ENCODE data around the gene ABLIM2. TPM values are rescaled to one million over a fixed set of nuclear protein-coding genes. Genes with fewer than 3 reads are reported as not detected.

ABLIM2 gene
- total and polyA plus RNA-seq, 2 experiments from 2014 or later: 1.5 to 4.3 TPM

DNA sequence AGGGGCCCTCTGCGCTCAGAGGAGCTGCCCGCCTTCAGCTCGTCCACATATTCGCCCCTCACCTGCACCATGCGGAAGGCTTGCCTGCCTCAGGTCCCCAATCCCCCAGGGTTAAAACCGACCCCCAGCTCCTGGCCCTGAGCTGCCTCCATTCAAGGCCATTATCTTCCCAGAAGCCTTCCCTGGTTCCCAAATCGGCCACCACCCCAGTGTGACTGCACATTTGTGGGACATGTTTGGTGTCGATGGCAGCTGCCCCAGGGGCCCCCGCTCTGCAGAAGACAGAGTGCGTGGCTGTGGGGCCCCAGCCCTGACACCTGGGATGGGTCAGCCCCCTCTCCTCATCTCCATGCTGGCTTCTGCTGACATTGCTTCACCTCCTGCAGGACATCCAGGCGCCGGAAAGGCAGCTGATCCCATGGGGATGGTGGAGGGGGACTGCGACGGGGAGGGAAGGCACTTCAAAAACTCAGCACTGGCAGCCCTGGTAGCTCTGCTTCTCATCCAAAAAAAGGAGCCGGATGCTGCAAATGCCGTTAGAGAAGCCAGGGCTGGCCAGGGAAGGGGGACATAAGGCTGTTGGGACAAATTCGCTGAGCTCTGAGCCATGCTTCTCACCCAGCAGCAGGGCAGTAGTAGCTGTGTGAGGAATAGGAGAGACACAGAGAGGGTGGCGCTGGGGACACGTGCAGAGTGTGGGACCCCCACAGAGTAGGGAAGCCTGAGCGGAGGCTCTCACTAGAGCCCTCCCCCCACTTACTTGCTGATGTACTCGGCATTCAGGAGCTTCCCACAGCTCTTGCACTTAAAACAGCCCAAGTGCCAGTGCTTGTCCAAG lies 78.5 kb downstream of the ABLIM2 start (continued):
- TF ChIP-seq, protein P1, sequence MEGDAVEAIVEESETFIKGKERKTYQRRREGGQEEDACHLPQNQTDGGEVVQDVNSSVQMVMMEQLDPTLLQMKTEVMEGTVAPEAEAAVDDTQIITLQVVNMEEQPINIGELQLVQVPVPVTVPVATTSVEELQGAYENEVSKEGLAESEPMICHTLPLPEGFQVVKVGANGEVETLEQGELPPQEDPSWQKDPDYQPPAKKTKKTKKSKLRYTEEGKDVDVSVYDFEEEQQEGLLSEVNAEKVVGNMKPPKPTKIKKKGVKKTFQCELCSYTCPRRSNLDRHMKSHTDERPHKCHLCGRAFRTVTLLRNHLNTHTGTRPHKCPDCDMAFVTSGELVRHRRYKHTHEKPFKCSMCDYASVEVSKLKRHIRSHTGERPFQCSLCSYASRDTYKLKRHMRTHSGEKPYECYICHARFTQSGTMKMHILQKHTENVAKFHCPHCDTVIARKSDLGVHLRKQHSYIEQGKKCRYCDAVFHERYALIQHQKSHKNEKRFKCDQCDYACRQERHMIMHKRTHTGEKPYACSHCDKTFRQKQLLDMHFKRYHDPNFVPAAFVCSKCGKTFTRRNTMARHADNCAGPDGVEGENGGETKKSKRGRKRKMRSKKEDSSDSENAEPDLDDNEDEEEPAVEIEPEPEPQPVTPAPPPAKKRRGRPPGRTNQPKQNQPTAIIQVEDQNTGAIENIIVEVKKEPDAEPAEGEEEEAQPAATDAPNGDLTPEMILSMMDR (conservative IDR thresholded peaks at IDR 0.05; ENCODE audit: low read depth in 2 of 2): no peak

DNA sequence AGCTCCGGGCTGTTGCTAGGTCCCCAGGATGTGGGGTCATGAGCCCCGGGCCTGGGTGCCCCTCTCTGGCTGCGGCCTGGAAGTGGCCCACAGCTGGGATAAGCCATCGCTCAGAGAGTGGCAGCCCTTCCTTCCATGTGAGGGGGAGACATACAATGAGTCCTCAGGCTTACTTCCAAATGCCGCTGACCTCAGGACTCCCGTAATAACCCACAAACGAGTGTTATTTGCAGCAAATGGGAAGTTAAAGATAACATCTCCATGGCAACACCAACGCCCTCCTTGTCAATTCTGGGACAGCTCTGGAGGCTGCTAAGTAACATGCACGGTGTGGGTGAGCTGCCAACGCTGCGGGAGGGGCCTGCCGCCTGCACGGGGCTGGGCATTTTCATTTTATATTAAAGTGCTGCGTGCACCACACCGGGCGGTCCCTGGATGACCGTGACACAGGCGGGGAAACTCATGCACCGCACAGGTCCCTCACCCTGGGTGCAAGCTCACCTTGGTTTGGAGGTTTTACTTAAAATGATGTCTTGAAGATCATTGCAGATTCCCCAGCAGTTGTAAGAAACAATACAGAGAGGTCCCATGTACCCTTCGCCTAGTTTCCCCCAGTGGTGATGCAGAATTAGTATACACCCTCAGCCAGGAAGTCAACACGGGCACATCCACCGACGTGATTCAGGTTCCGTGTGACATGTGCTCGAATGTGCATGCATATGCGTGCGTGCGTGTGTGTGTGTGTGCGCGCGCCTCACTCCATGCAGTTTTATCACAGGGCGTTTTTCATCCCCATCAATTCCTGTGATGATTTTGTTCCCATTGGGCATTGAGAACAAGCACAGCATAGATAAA lies 79.4 kb downstream of the ABLIM2 start:
- Mint-ChIP-seq H3K27ac (no peak overlapping the region), H3K36me3 (ENCODE audit: low read depth) (no peaks in the 10 kb centered on the region), H3K4me1 (peaks cover 25% of the 10 kb centered on the region), H3K27me3 (ENCODE audit: insufficient read depth, low read depth, poor library complexity) (peaks cover 8% of the 10 kb centered on the region), H3K4me3 (no peak overlapping the region), H3K9me3 (no peaks in the 10 kb centered on the region; the same call in 2 of the 3 replicates)
- H4K20me1 ChIP-seq (replicated peaks; ENCODE audit: insufficient read depth): no peaks in the 10 kb centered on the region
- H3K27me3 ChIP-seq (ENCODE audit: insufficient read depth): no peaks in the 10 kb centered on the region
- H3K9me2 ChIP-seq (ENCODE audit: insufficient read depth): no peaks in the 10 kb centered on the region
- no peaks in the 10 kb centered on the region for H3K79me2 ChIP-seq (replicated peaks; ENCODE audit: insufficient read depth)
- H3K27ac ChIP-seq (ENCODE audit: low read depth): no peak overlapping the region
- no peak overlapping the region for H2AFZ ChIP-seq
- DNase-seq (ENCODE audit: low spot score) (no peak), ATAC-seq (no peak)
- H3K4me3 ChIP-seq: no peak overlapping the region
- H3K4me1 ChIP-seq (ENCODE audit: insufficient read depth): no peaks in the 10 kb centered on the region
- H3K36me3 ChIP-seq (ENCODE audit: insufficient read depth): no peaks in the 10 kb centered on the region
- H3K4me2 ChIP-seq: no peak overlapping the region
- no peaks in the 10 kb centered on the region for H3F3A ChIP-seq (replicated peaks; ENCODE audit: low read depth)
- TF ChIP-seq, protein P1 (conservative IDR thresholded peaks at IDR 0.05; ENCODE audit: low read depth in 2 of 2): no peak
- TF ChIP-seq EZH2phosphoT487 (IDR thresholded peaks at IDR 0.05; ENCODE audit: unreplicated experiment) (no peak), EZH2 (IDR thresholded peaks at IDR 0.05; ENCODE audit: low read depth, unreplicated experiment) (no peak), ZNF331 (CRISPR knock-in tag; IDR thresholded peaks at IDR 0.05; ENCODE audit: low read depth) (no peak), CREB1 (CRISPR knock-in tag; IDR thresholded peaks at IDR 0.05; ENCODE audit: low read depth) (no peak), ZNF114 (CRISPR knock-in tag; IDR thresholded peaks at IDR 0.05) (no peak), STAT1 (IDR thresholded peaks at IDR 0.05; ENCODE audit: unreplicated experiment) (no peak), JUNB (IDR thresholded peaks at IDR 0.05; ENCODE audit: unreplicated experiment) (no peak), NANOG (IDR thresholded peaks at IDR 0.05; ENCODE audit: borderline replicate concordance) (no peak)
- TF ChIP-seq, protein P2, sequence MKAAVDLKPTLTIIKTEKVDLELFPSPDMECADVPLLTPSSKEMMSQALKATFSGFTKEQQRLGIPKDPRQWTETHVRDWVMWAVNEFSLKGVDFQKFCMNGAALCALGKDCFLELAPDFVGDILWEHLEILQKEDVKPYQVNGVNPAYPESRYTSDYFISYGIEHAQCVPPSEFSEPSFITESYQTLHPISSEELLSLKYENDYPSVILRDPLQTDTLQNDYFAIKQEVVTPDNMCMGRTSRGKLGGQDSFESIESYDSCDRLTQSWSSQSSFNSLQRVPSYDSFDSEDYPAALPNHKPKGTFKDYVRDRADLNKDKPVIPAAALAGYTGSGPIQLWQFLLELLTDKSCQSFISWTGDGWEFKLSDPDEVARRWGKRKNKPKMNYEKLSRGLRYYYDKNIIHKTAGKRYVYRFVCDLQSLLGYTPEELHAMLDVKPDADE (IDR thresholded peaks at IDR 0.05): no peak
- TF ChIP-seq, protein P3, sequence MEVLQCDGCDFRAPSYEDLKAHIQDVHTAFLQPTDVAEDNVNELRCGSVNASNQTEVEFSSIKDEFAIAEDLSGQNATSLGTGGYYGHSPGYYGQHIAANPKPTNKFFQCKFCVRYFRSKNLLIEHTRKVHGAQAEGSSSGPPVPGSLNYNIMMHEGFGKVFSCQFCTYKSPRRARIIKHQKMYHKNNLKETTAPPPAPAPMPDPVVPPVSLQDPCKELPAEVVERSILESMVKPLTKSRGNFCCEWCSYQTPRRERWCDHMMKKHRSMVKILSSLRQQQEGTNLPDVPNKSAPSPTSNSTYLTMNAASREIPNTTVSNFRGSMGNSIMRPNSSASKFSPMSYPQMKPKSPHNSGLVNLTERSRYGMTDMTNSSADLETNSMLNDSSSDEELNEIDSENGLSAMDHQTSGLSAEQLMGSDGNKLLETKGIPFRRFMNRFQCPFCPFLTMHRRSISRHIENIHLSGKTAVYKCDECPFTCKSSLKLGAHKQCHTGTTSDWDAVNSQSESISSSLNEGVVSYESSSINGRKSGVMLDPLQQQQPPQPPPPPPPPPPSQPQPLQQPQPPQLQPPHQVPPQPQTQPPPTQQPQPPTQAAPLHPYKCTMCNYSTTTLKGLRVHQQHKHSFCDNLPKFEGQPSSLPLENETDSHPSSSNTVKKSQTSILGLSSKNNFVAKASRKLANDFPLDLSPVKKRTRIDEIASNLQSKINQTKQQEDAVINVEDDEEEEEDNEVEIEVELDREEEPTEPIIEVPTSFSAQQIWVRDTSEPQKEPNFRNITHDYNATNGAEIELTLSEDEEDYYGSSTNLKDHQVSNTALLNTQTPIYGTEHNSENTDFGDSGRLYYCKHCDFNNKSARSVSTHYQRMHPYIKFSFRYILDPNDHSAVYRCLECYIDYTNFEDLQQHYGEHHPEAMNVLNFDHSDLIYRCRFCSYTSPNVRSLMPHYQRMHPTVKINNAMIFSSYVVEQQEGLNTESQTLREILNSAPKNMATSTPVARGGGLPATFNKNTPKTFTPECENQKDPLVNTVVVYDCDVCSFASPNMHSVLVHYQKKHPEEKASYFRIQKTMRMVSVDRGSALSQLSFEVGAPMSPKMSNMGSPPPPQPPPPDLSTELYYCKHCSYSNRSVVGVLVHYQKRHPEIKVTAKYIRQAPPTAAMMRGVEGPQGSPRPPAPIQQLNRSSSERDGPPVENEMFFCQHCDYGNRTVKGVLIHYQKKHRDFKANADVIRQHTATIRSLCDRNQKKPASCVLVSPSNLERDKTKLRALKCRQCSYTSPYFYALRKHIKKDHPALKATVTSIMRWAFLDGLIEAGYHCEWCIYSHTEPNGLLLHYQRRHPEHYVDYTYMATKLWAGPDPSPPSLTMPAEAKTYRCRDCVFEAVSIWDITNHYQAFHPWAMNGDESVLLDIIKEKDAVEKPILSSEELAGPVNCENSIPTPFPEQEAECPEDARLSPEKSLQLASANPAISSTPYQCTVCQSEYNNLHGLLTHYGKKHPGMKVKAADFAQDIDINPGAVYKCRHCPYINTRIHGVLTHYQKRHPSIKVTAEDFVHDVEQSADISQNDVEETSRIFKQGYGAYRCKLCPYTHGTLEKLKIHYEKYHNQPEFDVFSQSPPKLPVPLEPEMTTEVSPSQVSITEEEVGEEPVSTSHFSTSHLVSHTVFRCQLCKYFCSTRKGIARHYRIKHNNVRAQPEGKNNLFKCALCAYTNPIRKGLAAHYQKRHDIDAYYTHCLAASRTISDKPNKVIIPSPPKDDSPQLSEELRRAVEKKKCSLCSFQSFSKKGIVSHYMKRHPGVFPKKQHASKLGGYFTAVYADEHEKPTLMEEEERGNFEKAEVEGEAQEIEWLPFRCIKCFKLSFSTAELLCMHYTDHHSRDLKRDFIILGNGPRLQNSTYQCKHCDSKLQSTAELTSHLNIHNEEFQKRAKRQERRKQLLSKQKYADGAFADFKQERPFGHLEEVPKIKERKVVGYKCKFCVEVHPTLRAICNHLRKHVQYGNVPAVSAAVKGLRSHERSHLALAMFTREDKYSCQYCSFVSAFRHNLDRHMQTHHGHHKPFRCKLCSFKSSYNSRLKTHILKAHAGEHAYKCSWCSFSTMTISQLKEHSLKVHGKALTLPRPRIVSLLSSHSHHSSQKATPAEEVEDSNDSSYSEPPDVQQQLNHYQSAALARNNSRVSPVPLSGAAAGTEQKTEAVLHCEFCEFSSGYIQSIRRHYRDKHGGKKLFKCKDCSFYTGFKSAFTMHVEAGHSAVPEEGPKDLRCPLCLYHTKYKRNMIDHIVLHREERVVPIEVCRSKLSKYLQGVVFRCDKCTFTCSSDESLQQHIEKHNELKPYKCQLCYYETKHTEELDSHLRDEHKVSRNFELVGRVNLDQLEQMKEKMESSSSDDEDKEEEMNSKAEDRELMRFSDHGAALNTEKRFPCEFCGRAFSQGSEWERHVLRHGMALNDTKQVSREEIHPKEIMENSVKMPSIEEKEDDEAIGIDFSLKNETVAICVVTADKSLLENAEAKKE (CRISPR knock-in tag; IDR thresholded peaks at IDR 0.05): no peak
